ENCODE measurements around the gene CCDC137.

The CCDC137 gene

DNA sequence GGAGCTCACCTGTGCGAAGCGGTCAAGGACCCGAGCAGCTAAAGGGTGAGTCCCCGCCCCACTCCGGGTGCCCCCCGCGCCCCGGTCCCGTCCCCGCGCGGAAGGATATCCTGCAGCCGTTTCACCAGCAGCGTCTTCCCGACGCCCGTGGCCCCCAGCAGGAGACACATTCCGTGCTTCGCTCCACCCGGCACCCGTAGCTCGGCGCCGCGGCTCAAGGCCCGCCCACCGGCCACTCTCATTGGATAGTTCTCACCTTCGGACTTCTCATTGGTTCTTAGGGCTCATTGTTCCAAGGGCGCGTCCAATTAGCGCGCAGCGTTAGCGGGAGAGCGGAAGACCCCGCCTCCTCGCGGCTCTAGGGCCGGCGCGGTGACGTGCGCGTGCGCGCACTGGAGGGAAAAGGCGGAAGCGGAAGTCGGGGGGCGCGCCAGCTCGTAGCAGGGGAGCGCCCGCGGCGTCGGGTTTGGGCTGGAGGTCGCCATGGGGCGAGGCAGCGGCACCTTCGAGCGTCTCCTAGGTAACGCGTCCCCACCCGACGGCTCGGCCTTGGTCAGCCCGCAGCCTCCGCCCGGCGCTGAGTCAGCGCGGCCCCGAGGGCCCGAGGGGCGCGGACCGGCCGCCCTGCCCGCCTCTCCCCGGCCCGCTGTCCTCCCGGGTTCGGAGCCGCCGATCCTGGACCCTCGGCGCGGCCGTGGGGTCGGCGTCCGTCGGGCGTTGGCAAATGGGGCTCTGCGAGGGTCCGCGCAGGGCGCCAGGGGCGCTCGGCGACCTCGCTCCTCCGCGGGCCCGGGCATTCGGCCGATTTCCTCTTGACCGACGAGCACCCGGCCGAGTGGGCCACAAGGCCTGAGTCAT is 17.3 kb downstream of the CCDC137 start, which contains the start of the genes ARL16 and HGS:
ARL16 (minus strand) TSS at position 214 of the 858 bp plus-strand sequence; CDS start at position 170, 44 bp downstream.
HGS (plus strand) TSS at position 428 of the 858 bp plus-strand sequence; CDS start at position 484, 56 bp downstream.
- DNase-seq, result peak; percentile 98
- H3K27ac Mint-ChIP-seq, result peak within 1 kb of the TSS; percentile 97
- H3K9me3 Mint-ChIP-seq, result no peaks in the 10 kb centered on the region
- H3K27me3 Mint-ChIP-seq, result peaks cover 2% of the 10 kb centered on the region
- peak within 1 kb of the TSS; percentile 92 for H3K4me3 Mint-ChIP-seq
- H3K4me1 Mint-ChIP-seq, result peaks cover 41% of the 10 kb centered on the region
- peak; percentile 94 for ATAC-seq
- peaks cover 36% of the 10 kb centered on the region for H3K36me3 Mint-ChIP-seq (ENCODE audit: low read depth)

- Mint-ChIP-seq H3K9me3 (no peaks in the 10 kb centered on the region), H3K27me3 (peaks cover 2% of the 10 kb centered on the region), H3K4me3 (peak overlapping the region; percentile 92), H3K27ac (peak overlapping the region; percentile 91), H3K36me3 (ENCODE audit: low read depth) (peaks cover 42% of the 10 kb centered on the region), H3K4me1 (peaks cover 43% of the 10 kb centered on the region)
- DNase-seq (peak; percentile 43), ATAC-seq (no peak)
These were observed 17.9 kb downstream of the CCDC137 start for GRCh38 chr17:81684442-81684911.

DNA sequence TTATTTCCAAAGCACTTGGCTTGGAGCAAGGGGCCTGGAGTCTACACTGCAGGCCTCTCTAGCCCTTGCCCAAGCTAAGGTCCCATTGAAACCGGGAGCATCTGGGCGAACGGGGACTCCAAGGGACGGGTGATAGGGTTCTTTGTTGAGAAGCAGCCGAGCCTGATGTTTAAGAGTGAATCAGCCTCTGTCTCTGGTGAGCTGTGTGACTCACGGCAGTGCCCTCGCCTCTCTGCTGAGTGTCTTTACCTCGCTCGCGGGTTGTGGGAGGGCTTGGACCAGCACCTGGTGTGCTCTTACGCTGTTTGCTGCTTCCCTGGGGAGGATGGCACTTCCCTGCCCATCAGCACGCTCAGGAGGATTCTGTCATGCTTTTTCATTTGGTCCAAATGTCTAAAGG is 18.6 kb downstream of the CCDC137 start:
- DNase-seq (peak; percentile 54), ATAC-seq (peak; percentile 44)
- Mint-ChIP-seq H3K9me3 (no peaks in the 10 kb centered on the region), H3K27me3 (peaks cover 2% of the 10 kb centered on the region), H3K4me3 (peak overlapping the region; percentile 92), H3K27ac (peak overlapping the region; percentile 91), H3K36me3 (ENCODE audit: low read depth) (peaks cover 44% of the 10 kb centered on the region), H3K4me1 (peaks cover 43% of the 10 kb centered on the region)

GRCh38 chr17:81686614-81687013 is 20.1 kb downstream of the CCDC137 start:
- no peak overlapping the region for H3K4me3 Mint-ChIP-seq
- H3K27me3 Mint-ChIP-seq, result peaks cover 2% of the 10 kb centered on the region
- ATAC-seq (no peak), DNase-seq (no peak)
- H3K4me1 Mint-ChIP-seq, result peaks cover 41% of the 10 kb centered on the region
- H3K36me3 Mint-ChIP-seq (ENCODE audit: low read depth), result peaks cover 40% of the 10 kb centered on the region
- no peak overlapping the region for H3K27ac Mint-ChIP-seq
- H3K9me3 Mint-ChIP-seq, result no peaks in the 10 kb centered on the region

DNA sequence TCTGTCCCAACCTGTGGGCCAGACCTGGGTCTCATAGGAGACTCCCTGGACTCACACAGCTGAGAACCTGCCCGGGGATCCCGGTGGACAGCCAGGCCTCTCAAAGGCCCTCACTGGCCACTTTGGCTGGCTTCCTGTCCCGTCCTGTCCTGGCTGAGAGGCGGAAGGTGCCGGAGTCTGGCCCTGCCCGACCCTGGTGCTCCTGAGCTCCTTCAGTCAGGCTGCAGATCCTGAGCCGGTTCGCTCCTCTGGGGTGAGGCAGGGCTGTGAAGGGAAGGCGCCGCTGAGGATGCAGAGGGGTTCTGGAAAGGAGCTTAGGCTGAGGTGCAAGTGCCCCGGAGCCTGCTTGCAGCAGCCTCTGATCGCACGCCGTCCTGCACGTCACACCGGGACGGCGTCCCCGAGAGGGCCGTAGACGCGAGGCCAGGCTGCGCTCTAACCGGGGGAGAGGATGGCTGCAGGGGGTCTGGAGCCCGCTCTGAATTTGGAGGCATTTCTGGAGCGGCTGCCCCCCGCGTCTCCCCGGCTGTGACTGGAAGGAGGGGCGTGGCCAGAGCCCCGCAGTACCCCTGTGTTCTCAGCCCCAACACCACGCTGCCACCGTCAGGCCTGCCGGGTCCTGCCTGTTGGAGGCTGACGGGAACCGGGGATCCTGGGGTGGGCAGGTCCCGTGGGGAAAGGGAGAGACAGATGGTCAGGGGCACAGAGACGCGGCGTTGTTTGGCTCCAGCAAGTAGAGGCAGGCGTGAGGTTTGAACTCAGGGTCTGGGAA is 21.4 kb downstream of the CCDC137 start:
- peaks cover 47% of the 10 kb centered on the region for H3K36me3 Mint-ChIP-seq (ENCODE audit: low read depth)

GRCh38 chr17:81688616-81689015 is 22.1 kb downstream of the CCDC137 start:
- Mint-ChIP-seq H3K9me3 (no peaks in the 10 kb centered on the region), H3K4me1 (peaks cover 29% of the 10 kb centered on the region), H3K27me3 (peaks cover 2% of the 10 kb centered on the region), H3K4me3 (no peak overlapping the region), H3K36me3 (ENCODE audit: low read depth) (peaks cover 46% of the 10 kb centered on the region), H3K27ac (no peak overlapping the region)
- DNase-seq (no peak), ATAC-seq (no peak)

More for the DNA sequence above, 21.4 kb downstream of the CCDC137 start:
- ATAC-seq (no peak), DNase-seq (no peak)
- Mint-ChIP-seq H3K9me3 (no peaks in the 10 kb centered on the region), H3K4me1 (peaks cover 31% of the 10 kb centered on the region), H3K27me3 (peaks cover 2% of the 10 kb centered on the region), H3K27ac (no peak overlapping the region), H3K4me3 (no peak overlapping the region)

DNA sequence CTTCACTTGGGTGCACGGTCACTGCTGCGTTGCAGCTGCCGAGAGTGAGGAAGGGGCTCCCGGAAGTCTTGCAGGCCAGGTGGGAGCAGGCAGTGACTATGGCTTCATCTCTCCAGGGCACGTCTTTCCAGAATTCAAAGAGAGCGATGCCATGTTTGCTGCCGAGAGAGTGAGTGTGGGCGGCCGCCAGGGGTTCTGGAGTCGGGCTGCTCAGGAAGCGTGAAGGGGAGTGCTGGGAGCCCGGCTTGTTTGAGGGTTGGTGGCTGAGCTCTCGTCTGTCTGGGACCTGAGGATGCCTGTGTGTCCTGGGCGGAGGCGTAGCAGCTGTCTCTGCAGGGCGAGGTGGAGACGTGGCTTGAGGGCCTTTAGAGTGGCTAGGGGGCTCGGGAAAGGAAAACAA is 23.5 kb downstream of the CCDC137 start:
- Mint-ChIP-seq H3K4me1 (peaks cover 19% of the 10 kb centered on the region), H3K4me3 (no peak overlapping the region), H3K9me3 (no peaks in the 10 kb centered on the region), H3K36me3 (ENCODE audit: low read depth) (peaks cover 39% of the 10 kb centered on the region), H3K27ac (no peak overlapping the region), H3K27me3 (no peaks in the 10 kb centered on the region)
- ATAC-seq, result no peak
- no peak for DNase-seq

DNA sequence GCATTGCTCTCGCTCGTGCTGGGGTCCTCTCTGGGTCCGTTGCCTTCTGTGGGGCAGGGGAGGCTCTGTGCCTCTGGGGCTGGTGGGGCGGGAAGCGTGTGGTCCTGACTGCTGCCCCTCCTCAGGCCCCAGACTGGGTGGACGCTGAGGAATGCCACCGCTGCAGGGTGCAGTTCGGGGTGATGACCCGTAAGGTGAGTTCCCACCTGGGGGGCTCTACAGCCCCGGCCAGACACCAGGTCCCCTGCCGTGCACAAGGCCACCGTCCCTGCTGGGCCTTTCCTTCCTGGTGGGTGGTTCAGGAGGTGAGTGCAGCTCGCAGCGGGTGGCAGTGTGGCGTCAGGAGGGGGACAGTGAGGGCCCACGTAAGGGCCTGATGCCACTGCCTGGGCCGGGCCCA is 24.0 kb downstream of the CCDC137 start:
- no peaks in the 10 kb centered on the region for H3K27me3 Mint-ChIP-seq
- H3K9me3 Mint-ChIP-seq, result no peaks in the 10 kb centered on the region
- no peak overlapping the region for H3K4me3 Mint-ChIP-seq
- H3K27ac Mint-ChIP-seq, result no peak overlapping the region
- ATAC-seq (no peak), DNase-seq (no peak)
- peaks cover 36% of the 10 kb centered on the region for H3K36me3 Mint-ChIP-seq (ENCODE audit: low read depth)
- peaks cover 14% of the 10 kb centered on the region for H3K4me1 Mint-ChIP-seq

GRCh38 chr17:81691196-81691595 is 24.7 kb downstream of the CCDC137 start:
- no peak for DNase-seq
- Mint-ChIP-seq H3K36me3 (ENCODE audit: low read depth) (peaks cover 33% of the 10 kb centered on the region), H3K4me1 (peaks cover 10% of the 10 kb centered on the region), H3K4me3 (no peak overlapping the region), H3K27me3 (no peaks in the 10 kb centered on the region), H3K9me3 (no peaks in the 10 kb centered on the region), H3K27ac (no peak overlapping the region)
- ATAC-seq, result no peak

- Mint-ChIP-seq H3K4me1 (peaks cover 8% of the 10 kb centered on the region), H3K36me3 (ENCODE audit: low read depth) (peaks cover 30% of the 10 kb centered on the region), H3K27me3 (no peaks in the 10 kb centered on the region), H3K9me3 (no peaks in the 10 kb centered on the region), H3K4me3 (no peak overlapping the region), H3K27ac (no peak overlapping the region)
- no peak for DNase-seq
- no peak for ATAC-seq
These were observed 25.1 kb downstream of the CCDC137 start for GRCh38 chr17:81691608-81692007.

DNA sequence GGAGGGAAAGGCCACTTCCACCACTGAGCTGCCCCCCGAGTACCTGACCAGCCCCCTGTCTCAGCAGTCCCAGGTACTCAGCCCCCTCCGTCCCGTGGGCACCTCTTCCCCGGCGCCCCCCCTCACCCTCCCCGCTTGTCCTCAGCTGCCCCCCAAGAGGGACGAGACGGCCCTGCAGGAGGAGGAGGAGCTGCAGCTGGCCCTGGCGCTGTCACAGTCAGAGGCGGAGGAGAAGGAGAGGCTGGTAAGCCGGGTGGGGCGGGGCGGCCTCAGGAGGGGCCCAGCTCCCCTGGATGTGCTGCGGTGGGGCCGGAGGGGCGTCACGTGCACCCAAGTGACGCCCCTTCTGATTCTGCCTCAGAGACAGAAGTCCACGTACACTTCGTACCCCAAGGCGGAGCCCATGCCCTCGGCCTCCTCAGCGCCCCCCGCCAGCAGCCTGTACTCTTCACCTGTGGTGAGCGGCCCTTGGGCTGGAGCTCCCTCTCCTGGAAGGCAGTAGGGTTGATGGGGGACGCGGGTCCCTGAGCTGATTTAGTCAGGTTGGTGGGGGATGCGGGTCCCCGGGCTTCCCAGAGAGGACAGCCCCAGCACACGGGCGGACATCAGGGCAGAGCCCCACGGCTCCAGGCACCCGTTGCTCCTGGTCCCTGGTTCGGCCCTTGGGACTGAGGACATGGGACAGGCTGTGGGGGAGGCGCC is 27.1 kb downstream of the CCDC137 start:
- DNase-seq (no peak), ATAC-seq (no peak)

DNA sequence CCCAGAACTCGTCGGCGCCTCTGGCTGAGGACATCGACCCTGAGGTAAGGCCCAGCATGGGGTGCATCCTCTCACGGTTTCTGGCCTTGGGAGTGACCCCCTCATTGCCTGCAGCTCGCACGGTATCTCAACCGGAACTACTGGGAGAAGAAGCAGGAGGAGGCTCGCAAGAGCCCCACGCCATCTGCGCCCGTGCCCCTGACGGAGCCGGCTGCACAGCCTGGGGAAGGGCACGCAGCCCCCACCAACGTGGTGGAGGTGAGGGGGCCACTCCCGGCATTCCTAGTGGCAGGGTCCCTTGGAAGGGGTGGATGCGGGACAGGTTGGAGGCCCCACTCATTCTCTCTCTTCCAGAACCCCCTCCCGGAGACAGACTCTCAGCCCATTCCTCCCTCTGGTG is 28.3 kb downstream of the CCDC137 start:
- H3K27ac Mint-ChIP-seq, result no peak overlapping the region
- no peaks in the 10 kb centered on the region for H3K9me3 Mint-ChIP-seq
- no peak overlapping the region for H3K4me3 Mint-ChIP-seq
- no peaks in the 10 kb centered on the region for H3K4me1 Mint-ChIP-seq
- ATAC-seq (no peak), DNase-seq (no peak)
- no peaks in the 10 kb centered on the region for H3K27me3 Mint-ChIP-seq
- H3K36me3 Mint-ChIP-seq (ENCODE audit: low read depth), result peaks cover 29% of the 10 kb centered on the region

More for the DNA sequence above, 27.1 kb downstream of the CCDC137 start:
- no peak overlapping the region for H3K27ac Mint-ChIP-seq
- no peaks in the 10 kb centered on the region for H3K27me3 Mint-ChIP-seq
- H3K9me3 Mint-ChIP-seq, result no peaks in the 10 kb centered on the region
- no peak overlapping the region for H3K4me3 Mint-ChIP-seq
- peaks cover 32% of the 10 kb centered on the region for H3K36me3 Mint-ChIP-seq (ENCODE audit: low read depth)
- peaks cover 3% of the 10 kb centered on the region for H3K4me1 Mint-ChIP-seq

- Mint-ChIP-seq H3K4me3 (no peak overlapping the region), H3K27ac (no peak overlapping the region), H3K9me3 (no peaks in the 10 kb centered on the region), H3K27me3 (no peaks in the 10 kb centered on the region), H3K4me1 (no peaks in the 10 kb centered on the region), H3K36me3 (ENCODE audit: low read depth) (peaks cover 29% of the 10 kb centered on the region)
- ATAC-seq, result no peak
- DNase-seq, result no peak
These were observed 28.7 kb downstream of the CCDC137 start for GRCh38 chr17:81695211-81695610.

- no peak for DNase-seq
- ATAC-seq, result no peak
- H3K27me3 Mint-ChIP-seq, result no peaks in the 10 kb centered on the region
- H3K36me3 Mint-ChIP-seq (ENCODE audit: low read depth), result peaks cover 29% of the 10 kb centered on the region
- no peaks in the 10 kb centered on the region for H3K9me3 Mint-ChIP-seq
- no peak overlapping the region for H3K27ac Mint-ChIP-seq
- H3K4me1 Mint-ChIP-seq, result peaks cover 3% of the 10 kb centered on the region
- H3K4me3 Mint-ChIP-seq, result no peak overlapping the region
These were observed 29.3 kb downstream of the CCDC137 start for GRCh38 chr17:81695801-81696200.

Data from activated naive CD8-positive, alpha-beta T cell treated with anti-CD3 and anti-CD28 coated beads, Interleukin-2, amount 50 U/mL, for 24 hours (primary cell).